GM19023 (cell line): Measurements from ENCODE around the gene CACNA1A.
"Not testable (repeated sequence)": the region's sequence is repeated elsewhere in the genome, so short reads cannot be mapped to it uniquely, and the experiment has no call there.

Experiments used
- ATAC-seq: cut with Tn5 transposase; IDR thresholded peaks from one replicate; pipeline ENCODE4 v1.9.1; 2021; ENCODE audit warnings: mild to moderate bottlenecking, moderate library complexity; ENCODE audit not compliant: unreplicated experiment

CACNA1A gene

DNA sequence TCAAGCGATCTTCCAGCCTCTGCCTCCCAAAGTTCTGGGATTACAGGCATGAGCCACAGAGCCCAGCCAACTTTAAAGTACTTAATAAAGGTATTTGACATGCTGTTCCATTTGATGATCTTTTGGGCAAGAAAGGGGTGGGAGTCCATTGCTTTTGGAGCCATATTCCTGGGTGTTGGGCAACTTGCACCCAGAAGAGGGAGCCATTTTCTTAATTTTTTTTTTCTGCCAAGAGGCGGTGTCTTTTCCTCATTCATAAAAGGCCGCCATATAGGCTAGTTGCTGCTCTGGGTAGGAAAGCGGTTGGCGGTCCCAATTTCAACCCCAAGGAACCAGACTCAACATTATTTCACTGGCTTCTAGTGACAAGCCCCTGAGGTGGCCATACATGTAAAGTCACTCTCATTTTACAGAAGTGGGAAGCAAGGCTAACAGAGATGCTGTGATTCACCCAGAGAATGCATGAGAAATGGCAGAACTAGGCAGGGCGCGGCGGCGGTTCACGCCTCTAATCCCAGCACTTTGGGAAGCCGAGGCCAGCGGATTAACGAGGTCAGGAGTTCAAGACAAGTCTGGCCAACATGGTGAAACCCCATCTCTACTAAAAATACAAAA lies 139.6 kb downstream of the CACNA1A start:
- no peak for ATAC-seq

DNA sequence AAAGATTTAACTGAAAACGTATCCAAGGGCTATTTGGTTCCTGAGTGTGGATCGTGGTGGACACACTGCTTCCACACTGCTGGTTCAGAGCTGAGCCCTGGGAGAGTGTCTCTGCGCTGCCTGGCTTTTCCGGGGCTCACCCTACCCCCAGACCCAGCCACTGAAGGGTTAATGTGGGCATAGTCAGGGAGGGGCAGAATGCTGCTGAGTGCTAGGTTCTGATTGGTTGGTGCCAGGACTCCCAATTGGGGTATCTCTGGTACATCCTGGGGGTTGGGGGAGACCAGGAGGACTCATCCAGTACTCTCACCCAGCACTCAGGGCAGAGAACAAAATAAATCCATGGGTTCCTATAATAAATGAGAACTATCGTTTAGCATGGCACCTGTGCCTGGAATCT lies 142.3 kb downstream of the CACNA1A start:
- ATAC-seq, result no peak

DNA sequence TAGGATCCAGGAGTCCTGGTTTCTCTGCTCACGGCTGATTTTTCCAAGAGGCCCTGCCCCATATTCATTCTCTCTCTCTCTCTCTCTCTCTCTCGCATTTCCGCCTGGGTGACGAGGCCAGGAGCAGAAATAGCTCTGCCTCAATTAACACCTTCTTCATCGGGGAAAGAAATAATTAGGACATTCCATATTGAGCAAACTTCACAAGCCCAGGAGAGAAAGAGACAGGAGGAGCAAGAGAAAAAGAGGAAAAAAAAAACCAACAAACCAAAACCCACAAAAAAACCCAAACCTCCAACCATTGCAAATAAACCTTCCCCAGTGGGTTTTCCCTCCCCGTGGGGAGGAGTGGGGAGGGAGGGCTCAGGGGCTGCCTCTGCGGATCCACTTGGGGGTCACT lies 143.0 kb downstream of the CACNA1A start:
- ATAC-seq, result no peak

DNA sequence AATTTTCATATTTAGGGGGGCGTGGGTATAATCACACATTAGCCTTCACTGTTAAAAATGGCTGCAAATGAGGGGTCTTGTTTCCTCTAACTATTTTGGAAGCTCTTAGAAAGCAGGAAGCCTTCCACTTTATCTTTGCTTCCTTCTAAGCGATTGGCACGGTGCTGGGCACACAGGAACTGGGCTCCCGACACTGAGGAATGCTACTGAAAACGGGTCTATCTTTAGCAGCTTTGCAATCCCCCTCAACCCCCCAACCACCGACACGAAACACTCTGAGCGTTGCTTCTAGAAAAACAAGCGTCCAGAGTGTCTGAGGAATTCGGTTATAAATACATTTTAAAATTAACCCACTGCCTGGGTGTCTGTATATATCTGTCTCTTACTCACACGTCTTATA lies 143.6 kb downstream of the CACNA1A start:
- no peak for ATAC-seq

DNA sequence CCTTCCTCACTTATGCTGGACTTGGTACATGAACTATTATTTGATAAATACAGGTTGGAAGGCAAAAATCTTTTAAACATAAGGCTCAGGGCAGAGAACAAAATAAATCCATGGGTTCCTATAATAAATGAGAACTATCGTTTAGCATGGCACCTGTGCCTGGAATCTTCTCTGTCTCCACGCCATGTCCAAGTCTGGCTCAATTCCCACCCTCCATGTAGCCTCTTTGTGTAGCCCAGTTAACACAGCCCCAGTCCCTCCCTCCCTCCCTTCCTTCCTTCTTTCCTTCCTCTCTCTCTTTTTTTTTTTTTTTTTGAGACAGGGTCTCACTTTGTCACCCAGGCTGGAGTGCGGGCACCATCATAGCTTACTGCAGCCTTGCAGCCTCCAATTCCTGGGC lies 144.6 kb downstream of the CACNA1A start:
- ATAC-seq, result not testable (repeated sequence)

DNA sequence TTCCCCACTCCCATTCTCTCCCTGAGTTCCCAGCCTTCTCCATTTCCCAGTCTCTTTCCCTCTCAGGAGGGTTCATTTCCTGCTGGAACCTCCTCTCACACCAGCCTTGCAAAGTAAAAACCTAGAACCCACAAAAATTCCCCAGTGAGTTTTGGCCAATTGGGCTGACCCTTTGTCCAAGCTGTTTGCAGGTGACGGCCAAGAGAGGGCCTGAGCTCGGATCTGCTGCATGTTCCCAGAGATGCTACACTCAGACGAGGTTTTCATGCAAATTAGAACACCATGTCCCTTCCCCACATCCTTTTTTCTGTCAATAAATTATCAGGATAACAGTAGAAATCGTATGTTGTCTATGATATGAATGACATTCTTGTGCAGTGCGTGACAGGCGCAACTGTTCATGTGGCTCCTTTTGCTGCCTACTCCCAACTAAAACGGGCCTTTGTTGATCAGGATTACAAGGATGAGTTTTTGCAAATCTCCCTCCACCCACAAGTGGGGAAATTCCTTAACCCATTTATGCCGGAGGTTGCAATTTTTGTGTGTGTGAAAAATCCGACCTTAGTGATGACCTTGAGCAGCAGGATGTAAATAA lies 149.5 kb downstream of the CACNA1A start:
- ATAC-seq, result no peak

DNA sequence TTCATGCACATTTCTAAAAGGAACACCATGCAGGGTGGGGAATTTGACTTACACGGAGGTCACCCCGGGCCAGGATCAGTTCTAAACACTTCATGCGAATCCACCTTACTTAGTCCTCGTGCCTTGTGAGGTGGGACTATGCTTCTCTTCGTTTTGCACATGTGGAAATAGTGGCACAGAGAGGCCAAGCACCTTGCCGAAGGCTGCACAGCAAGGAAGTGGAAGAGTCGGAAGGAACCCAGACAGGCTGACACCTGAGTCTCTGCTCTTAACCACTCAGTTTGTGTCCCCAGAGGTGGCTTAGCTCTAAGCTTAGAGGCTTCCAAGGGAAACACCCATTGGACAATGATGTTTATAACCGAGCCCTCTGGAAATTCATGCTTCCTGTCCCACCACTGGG lies 150.1 kb downstream of the CACNA1A start:
- no peak for ATAC-seq

DNA sequence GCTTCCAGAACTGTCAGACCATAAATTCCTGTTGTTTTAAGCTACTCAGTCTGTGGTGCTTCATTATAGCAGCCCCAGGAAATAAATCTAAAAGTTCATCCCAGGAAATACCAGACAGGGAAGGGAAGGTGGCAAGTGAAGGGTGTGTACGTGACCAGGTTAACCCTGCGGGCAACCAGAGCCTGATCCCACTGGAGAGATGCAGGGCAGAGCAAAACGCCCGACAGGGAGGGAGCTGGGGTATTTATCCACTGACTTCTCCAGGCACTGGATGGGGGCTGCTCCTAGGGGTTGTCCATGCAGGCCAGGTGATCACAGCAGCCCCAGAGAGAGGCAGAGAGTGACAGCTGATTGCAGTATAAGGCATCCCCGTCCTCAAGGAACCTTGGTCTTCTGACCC lies 150.9 kb downstream of the CACNA1A start:
- ATAC-seq, result no peak

DNA sequence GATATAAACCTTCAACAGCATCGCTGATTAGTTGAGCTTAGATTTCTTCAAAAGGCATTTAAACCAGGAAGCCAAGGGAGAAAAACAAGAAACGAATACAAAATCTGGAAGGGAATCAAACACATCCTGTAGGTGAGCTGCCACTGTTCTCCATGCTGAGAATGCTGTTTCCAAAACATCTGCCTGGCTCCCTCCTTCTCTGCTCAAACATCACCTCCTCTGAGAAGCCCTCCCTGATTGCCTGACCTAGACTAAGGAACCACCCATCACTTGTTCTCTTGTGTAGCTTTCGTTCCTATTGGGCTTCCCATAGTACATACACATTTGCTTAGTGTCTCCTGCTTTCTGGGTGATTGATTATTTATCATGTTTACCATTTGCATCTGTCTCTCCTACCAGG lies 152.7 kb downstream of the CACNA1A start:
- no peak for ATAC-seq

DNA sequence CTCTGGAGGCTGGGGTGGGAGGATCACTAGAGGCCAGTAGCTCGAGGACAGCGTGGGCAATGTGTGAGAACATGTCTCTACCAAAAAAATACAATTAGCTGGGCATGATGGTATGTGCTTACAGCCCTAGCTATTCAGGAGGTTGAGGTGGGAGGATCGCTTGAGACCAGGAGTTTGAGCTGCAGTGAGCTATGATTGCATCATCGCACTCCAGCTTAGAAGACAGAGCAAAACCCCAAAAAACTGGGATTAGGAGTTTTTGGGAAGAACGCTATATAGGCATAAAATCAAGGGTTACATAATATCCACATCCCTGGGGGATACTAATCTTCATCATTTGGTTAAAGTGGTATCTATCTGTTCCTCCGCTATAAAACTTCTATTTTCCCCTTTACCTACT lies 155.5 kb downstream of the CACNA1A start:
- ATAC-seq, result no peak

DNA sequence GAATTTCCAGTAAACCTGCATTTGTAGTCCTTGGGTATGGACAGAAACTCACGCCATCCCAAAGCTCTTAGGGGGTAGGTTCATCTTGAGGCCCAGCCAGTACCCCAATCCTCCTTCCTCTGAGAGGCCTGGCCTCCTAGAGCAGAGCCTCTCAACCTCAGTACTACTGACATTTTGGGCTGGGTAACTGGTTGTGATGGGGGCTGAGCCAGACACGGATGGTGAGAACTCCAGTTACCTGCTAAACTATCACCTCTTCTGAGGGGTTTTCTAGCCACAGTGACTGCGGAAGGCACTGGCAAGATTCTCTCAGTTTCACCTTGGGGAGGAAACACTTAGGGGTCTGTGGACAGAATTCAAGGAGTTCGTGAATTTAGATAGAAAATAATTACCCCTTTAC lies 156.2 kb downstream of the CACNA1A start:
- no peak for ATAC-seq

DNA sequence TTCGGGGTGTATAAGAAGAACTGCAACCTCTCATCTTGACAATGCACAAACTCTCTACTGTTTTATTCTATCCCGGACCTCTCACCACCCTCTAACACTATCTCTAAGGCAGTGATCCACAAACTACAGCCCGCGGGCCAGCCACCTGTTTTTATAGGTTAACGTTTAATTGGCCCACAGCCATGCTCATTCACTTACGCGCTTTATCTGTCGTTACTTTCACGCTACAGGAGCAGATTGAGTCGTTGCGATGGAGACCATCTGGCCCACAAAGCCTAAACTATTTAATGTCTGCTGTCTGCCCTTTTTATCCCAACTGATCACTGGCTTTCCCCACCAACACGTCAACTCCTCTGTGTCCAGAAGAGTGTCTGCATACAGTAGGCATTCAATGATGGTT lies 158.9 kb downstream of the CACNA1A start:
- ATAC-seq, result no peak

DNA sequence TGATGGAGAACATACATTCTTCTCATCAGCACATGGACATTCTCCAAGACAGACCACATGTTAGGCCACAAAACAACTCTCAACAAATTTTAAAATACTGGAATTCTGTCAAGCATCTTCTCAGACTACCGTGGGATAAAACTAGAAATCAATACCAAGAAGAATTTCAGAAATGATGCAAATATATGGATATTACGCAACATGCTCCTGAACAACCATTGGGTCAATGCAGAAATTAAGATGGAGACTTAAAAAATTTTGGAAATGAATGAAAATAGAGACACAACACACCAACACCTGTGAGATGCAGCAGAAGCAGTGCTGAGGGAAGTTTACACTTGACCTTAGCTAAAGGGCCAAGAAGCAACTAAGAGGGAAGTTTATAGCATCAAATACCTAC lies 162.8 kb downstream of the CACNA1A start:
- ATAC-seq, result no peak

DNA sequence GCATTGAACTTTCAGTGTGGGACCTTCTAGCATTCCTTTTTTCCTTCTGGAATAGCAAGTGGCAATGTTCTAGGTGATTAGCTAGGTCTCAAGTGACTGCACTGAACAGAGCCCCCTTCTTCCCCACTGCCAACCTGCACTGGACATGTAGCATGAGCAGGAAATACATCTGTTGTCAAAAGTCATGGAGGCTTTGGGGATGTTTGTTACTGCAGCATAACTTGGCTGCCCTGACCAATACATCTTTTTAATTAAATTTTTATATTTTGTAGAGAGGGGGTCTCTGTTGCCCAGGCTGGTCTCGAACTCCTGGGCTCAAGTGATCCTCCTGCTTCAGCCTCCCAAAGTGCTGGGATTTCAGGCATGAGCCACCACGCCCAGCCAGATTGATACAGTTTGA lies 163.6 kb downstream of the CACNA1A start:
- no peak for ATAC-seq

DNA sequence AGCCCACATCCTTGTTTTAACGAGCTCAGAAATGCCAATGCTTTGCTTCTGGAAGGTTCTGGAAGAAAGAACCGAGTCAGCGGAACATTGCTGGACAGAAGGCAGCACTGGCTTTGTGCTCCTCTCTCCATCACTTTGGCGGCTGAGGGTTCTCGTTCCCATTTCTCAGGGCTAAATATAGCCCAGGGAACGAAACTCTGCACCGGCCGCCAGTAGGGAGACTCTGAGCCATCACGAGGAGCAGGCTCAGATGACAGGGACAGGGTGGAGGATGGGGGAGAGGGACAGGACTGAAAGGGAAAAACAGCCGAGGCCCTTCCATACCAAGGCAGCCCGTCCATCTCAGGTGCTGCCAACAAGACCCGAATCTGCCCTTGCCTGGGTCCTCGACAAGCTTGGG lies 166.4 kb downstream of the CACNA1A start:
- ATAC-seq, result no peak

DNA sequence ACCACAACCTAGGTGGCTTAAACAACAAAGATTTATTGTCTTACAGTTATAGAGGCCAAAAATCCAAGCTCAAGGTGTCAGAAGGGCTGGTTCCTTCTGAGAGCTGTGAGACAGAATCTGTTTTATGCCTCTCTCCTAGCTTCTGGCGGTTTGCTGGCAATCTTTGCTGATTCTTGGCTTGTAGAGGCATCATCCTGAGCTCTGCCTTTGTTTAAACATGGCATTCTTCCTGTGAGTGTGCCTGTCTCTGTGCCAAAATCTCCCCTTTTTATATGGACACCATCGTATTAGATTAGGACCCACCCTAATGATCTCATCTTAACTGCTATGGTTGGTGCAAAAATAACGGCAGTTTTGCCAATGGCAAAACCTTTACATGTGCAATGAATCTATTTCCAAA lies 169.1 kb downstream of the CACNA1A start:
- no peak for ATAC-seq

DNA sequence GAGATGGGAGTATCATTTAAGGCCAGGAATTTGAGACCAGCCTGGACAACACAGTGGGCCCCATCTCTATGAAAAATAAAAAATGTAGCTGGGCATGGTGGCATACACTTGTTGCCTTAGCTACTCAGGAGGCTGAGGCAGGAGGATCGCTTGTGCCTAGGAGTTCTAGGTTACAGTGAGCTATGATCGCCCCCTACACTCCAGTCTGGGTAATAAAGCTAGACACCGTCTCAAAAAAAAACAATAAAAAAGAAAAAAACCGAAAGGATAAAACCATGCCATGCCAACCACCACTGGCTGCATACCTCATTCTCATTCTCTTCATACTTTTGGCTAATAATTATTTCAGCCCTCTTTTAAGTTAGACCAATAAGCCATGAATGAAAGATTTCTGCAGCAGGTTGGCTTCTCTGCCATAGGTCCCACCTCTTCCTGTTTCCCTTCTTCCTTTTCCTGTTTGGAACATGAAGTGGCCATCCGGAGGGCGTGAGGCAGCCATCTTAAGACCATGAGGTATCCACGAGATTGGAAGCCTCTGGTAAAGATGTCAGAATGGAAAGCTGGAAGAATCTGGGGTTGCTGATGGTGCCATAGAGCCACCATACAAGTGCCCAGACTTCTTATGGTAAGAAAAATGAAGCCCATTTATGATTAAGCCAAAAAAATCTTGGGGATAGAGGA lies 171.3 kb downstream of the CACNA1A start:
- no peak for ATAC-seq

DNA sequence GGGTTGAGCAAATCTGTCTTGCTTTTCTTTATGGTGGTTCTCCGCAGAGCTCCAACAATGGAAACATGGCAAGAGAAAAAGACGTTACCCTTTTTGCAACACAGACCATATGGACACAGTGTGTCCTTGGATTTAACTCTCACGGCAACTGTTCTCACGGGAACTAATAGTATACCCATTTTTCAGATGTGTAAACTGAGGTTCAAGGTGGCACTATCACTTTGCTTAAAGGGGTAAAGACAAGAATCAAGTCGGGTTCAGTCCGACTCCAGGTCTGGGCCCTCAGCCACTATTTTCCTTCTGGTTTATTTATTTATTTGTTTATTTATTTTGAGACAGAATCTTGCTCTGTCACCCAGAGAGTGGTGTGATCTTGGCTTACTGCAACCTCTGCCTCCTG lies 176.0 kb downstream of the CACNA1A start:
- ATAC-seq, result no peak

DNA sequence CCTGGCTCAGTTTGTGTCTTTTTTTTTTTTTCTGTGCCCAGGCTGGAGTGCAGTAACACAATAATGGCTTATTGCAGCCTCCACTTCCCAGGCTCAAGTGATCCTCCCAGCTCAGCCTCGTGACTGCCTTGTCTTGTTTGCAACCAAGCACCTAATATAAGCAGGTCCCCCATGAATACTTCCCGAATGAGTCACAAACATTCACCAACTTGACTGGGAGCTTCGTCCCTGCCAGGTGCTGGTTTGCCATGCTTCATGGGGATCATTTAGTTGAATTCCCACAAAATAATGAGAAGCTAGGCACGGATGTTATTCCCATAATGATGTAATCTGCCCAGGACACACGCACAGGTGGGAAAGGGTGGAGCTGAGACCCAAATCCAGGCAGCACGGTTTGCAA lies 176.5 kb downstream of the CACNA1A start:
- no peak for ATAC-seq

DNA sequence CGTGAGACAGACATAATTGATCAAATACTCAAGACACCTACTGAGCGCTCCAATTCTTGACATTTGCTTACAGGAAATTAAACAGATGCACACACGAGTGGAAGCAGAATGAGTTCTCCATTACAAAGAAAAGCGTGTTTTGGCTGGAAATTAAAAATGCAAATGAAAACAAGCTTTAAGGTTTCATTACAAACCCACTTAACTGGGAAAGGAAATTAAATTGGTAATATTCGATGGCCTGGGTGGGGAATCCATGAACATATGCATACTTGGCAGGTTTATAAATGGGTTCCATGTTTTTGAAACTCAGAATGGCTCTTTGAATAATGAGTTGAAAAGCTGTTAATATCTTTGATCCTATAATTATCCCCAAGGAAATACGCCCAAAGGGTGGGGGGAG lies 178.0 kb downstream of the CACNA1A start:
- no peak for ATAC-seq

DNA sequence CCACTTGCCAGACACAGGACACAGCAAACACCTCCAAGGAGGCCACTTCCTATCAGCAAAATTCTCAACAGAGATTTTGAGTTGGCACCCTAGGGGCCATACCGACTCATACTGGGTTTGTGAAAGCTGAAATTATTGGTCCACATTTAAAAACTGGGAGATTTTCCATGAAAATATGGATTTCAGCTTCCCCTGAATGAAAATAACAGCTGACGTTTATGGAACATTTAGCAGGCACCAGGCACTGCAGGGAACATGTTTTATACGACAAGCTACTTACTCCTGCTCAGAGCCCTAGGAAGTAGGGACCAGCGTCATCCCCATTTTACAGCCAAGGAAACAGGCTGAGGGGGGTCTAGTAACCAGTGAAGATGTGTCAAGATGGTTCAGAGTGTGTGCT lies 186.8 kb downstream of the CACNA1A start:
- no peak for ATAC-seq

DNA sequence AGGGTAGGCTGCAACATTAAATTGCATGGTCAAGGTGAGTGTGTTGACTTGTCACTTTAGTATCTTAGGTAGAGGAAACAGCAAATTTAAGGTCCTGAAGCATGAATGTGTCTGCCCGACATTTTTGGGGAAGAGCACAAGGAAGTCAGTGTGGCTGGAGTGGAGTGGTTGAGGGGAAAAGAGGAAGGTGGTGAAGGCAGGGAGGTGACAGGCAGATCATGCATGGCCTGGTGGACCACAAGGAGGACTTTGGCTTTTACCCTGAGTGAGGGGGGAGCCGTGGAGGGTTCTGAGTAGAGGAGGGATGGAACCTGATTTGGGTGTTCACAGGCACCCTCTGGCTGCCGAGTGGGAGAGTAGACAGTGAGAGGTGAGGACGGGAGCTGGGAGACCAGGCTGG lies 188.1 kb downstream of the CACNA1A start:
- ATAC-seq, result no peak

DNA sequence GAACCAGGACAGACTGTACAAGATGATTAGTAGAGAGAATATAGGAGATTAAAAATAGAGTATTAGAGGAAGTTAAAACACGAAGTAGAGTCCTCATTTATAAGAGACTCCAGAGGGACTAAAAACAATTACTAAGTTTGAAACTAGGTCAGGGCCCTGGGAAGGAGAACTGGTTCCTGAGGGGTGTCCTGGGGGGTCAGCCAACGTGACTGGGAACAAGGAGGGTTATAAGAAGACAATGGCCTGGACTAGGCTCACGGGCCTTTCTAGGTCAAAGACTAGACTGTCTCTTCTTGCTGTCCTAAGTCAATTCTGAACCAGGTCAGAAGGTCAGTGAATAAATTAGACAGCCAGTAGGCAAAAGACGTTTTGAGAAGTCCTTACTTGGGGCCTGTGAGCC lies 190.8 kb downstream of the CACNA1A start:
- ATAC-seq, result no peak
